Measurements from ENCODE around the gene MYO1A.
"Not testable (repeated sequence)": the region's sequence is repeated elsewhere in the genome, so short reads cannot be mapped to it uniquely, and the experiment has no call there.

Gene MYO1A

GRCh38 chr12:57046947-57047890, 2.7 kb downstream of the MYO1A start:
- peak; percentile 7 for DNase-seq (ENCODE audit: low read depth, low spot score)

GRCh38 chr12:57046086-57046791, 3.7 kb downstream of the MYO1A start:
- no peak for DNase-seq (ENCODE audit: low read depth, low spot score)

- DNase-seq (ENCODE audit: low read depth, low spot score) = no peak
Measured at GRCh38 chr12:57044889-57045288, 5.0 kb downstream of the MYO1A start.

- no peak for DNase-seq (ENCODE audit: low read depth, low spot score)
Measured at GRCh38 chr12:57044468-57044867, 5.5 kb downstream of the MYO1A start.

- DNase-seq (ENCODE audit: low read depth, low spot score) = no peak
Measured at GRCh38 chr12:57042695-57043094, 7.2 kb downstream of the MYO1A start.

GRCh38 chr12:57040750-57041149, 9.2 kb downstream of the MYO1A start:
- no peak for DNase-seq (ENCODE audit: low read depth, low spot score)

GRCh38 chr12:57040211-57040610, 9.7 kb downstream of the MYO1A start:
- DNase-seq (ENCODE audit: low read depth, low spot score) = no peak

- no peak for DNase-seq (ENCODE audit: low read depth, low spot score)
Measured at GRCh38 chr12:57039016-57039798, 10.7 kb downstream of the MYO1A start.

- DNase-seq (ENCODE audit: low read depth, low spot score) = no peak
Measured at GRCh38 chr12:57037264-57037663, 12.7 kb downstream of the MYO1A start.

- no peak for DNase-seq (ENCODE audit: low read depth, low spot score)
Measured at GRCh38 chr12:57033431-57033830, 16.5 kb downstream of the MYO1A start.

GRCh38 chr12:57031789-57032188, 18.1 kb downstream of the MYO1A start:
- DNase-seq (ENCODE audit: low read depth, low spot score) = no peak

- DNase-seq (ENCODE audit: low read depth, low spot score) = no peak
Measured at GRCh38 chr12:57031138-57031725, 18.7 kb downstream of the MYO1A start.

- DNase-seq (ENCODE audit: low read depth, low spot score) = no peak
Measured at GRCh38 chr12:57029457-57029856, 20.5 kb downstream of the MYO1A start.

GRCh38 chr12:57027805-57028153, 22.1 kb downstream of the MYO1A start:
- DNase-seq (ENCODE audit: low read depth, low spot score) = no peak

- DNase-seq (ENCODE audit: low read depth, low spot score) = no peak
Measured at GRCh38 chr12:57027011-57027804, 22.7 kb downstream of the MYO1A start.

- no peak for DNase-seq (ENCODE audit: low read depth, low spot score)
Measured at GRCh38 chr12:57025196-57025595, 24.7 kb downstream of the MYO1A start.

- not testable (repeated sequence) for DNase-seq (ENCODE audit: low read depth, low spot score)
Measured at GRCh38 chr12:57022324-57022723, 27.6 kb downstream of the MYO1A start.

GRCh38 chr12:57019983-57020719, 29.8 kb downstream of the MYO1A start:
- no peak for DNase-seq (ENCODE audit: low read depth, low spot score)

- no peak for DNase-seq (ENCODE audit: low read depth, low spot score)
Measured at GRCh38 chr12:57018906-57019305, 31.0 kb downstream of the MYO1A start.

- not testable (repeated sequence) for DNase-seq (ENCODE audit: low read depth, low spot score)
Measured at GRCh38 chr12:57018353-57018752, 31.6 kb downstream of the MYO1A start.
